Retina (tissue), 1 donor: ENCODE results near the gene NCEH1.
"Not testable (repeated sequence)": the region's sequence is repeated elsewhere in the genome, so short reads cannot be mapped to it uniquely, and the experiment has no call there.

Experiments used
- DNase-seq: peaks from one replicate; pipeline ENCODE4 v3.0.0-alpha.2; 2016

The NCEH1 gene

GRCh38 chr3:172607305-172608121 is 103.4 kb downstream of the NCEH1 start:
- no peak for DNase-seq

DNA sequence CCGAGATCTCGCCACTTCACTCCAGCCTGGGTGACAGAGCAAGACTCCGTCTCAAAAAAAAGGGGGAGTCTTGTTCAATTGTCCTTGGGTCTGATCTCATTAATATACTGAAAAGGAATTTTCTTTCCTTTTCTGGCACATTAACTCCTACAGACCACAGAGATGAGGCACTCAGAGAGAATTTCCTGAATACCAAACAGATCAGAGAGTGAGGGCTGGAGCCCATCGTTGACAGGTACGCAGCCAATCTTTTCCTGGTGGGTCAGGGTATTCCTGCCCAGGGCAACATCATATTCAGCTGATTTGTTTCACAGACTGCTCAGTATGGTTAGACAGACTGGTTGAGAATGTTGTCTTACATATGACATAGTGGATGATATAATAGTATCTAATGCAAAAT is 104.8 kb downstream of the NCEH1 start:
- no peak for DNase-seq

- no peak for DNase-seq
Observed at GRCh38 chr3:172604895-172605646, 105.8 kb downstream of the NCEH1 start.

DNA sequence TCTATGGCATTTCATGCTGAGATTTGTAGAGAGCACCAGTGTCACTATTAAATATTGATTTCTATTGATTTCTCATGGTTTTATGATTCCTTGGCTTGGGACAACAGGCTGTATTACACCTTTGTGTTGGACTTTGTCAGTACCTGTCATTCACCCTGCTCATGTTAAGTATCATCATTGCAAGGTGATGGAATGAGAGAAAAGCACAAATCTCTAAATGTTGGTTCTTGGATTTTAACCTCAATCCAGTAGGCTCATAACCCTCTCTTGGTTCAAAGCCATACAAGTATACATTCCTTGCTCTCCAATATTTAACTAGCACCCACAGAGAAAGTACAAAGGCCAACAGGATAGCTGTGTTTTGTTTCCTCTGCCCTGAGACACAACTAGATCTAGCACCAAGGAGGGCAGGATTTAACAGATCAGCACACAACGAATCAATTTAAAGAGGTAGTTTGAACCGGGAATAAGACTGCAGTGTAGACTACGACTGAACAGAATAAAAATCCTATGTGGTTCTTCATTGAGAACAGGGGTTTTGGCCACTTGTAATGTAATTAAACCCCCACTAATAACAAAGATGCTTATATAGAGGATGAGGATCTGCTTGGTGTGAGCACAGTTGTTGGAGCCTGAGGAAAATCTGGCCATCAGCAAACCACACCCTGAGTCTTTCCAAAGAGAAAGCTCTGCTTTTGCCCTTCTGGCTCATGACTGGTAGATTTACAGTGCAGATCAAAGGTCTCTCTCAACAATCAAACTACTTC is 109.6 kb downstream of the NCEH1 start:
- no peak for DNase-seq

DNA sequence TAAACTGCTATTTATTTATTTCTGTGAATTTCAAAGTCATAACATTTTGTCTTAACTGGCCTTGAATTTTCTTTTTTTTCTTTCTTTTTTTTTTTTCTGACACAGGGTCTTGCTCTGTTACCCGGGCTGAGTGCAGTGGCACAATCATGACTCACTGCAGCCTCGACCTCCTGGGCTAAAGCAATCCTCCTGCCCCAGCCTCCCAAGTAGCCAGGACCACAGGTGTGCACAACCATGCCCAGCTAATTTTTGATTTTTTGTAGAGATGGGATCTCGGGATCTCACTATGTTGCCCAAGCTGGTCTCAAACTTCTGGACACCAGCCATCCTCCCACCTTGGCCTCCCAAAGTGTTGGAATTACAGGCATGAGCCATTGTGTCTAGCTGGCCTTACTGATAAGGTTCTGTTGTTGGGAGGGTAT is 110.2 kb downstream of the NCEH1 start:
- DNase-seq = no peak

DNA sequence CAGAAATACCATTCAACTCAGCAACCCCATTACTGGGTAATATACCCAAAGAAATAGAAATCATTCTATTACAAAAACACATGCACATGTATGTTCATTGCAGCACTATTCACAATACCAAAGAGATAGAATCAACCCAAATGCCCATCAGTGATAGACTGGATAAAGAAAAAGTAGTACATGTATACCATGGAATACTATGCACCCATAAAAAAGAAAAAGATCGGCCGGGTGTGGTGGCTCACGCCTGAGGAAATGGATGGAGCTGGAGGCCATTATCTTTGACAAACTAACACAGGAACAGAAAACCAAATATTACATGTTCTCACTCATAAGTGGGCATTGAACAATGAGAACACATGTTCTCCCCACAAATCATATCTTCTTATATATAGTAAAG is 112.0 kb downstream of the NCEH1 start:
- no peak for DNase-seq

DNA sequence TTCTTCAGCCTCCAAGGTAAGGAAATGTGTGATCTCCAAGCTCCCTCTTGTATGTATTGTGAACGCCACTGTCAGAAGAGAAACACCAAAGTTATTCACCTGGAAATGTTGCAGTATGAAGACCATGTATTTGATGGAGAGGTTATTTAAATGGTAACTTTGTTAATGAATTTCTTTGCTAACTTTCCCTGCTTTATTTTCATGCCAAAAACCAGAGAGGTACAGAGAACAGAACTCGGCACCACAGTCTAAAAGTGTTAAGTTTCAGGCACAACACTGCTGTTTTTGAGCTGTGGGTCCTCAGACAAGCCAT is 114.5 kb downstream of the NCEH1 start:
- no peak for DNase-seq

DNA sequence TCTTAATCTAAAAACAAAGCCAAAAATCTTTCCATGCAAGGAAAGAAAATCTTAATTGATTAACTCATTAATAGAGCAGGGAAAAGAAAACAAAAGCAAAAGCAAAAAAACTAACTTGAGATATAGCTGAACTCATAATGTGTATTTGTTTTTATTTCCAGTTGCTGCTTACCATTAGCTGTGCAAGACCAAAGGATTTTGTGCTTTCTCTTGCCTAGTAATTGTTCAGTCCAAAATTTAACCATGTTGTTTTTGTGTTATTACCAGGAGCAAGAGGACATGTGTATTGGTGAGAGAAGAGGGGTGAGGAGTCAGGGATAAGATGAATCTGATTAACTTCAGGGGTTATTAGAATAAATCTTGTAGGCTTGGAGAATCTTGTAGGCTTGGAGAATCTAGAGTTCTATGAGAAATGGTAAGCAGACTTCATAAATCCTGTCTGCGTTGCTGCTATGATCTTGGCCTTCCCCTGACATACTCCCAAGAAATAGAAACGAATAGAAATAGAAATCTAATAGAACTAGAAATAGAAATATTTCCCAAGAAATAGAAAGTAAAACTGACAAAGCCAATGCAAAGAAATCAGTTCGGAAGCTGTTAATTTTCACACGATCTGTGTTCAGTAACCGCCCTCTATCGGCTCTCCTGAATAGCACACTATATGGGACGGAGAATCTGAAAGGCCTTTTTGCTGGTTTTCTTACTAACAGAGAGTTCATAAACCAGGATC is 115.0 kb downstream of the NCEH1 start:
- DNase-seq = no peak

GRCh38 chr3:172594900-172595663 is 115.8 kb downstream of the NCEH1 start:
- not testable (repeated sequence) for DNase-seq

- no peak for DNase-seq
Observed at GRCh38 chr3:172592898-172593669, 117.8 kb downstream of the NCEH1 start.

DNA sequence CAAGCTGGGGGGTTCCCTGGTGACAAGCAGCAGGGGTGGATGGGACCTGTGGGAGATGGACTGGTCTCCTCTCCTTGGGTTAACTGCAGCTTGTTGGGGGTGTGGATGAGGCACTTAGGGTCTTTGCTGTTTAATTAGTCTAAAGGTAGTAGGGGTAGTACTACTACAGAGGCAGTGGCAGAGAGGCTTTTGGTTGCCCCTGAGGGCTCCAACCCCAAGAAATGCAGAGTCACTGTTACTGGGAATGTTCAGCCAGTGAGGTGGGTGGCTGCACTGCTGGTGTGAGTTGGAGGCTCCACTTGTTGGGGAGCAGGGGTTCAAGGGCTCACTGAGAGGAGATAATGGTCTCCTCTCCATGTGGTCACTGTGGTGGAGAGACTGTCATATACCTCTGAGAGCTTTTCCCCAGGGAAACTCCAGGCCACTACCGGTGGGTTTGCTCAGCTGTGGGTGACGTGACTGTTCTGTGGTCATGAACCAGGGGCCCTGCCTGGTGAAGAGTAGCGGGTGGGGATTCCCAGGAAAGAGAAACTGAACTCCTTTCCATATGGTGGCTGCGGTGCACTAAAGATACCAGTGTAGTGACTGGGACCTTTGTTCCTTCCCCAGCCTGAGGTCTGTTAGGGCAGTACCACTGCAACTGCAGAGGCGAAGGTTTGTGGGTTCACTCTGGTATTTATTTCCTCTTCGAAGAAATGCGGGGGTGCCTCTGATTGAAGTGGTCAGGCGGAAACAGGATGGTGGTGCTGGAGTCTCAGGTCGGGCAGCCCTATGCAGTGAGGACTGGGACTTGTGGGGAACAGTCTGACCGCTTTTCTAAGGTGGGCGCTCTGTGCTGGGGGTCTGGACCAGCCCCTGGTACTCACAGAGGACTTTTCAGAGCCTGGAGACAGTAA is 118.7 kb downstream of the NCEH1 start:
- no peak for DNase-seq

- no peak for DNase-seq
Observed at GRCh38 chr3:172591125-172591605, 119.7 kb downstream of the NCEH1 start.

- DNase-seq = no peak
Observed at GRCh38 chr3:172586436-172586835, 124.4 kb downstream of the NCEH1 start.

DNA sequence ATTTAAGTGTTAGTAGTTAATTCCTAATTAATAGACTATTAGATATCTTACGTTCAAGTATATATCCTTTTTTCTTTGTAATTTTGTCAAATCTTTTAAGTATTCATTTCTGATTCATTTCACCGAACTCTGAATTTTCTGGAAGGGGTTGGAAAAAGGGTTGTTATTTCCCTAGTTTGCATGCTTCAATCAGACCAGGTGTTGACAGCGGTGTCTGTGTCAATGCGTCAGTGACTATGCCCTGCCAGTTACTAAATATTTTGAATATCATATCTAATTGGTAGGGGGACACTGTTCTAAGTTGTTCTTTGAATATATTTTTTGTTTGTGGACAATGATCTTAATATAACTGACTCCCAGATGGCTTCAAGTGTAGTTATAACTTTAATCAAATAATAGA is 124.9 kb downstream of the NCEH1 start:
- no peak for DNase-seq

- no peak for DNase-seq
Observed at GRCh38 chr3:172582712-172583111, 128.2 kb downstream of the NCEH1 start.

- no peak for DNase-seq
Observed at GRCh38 chr3:172581757-172582166, 129.1 kb downstream of the NCEH1 start.

DNA sequence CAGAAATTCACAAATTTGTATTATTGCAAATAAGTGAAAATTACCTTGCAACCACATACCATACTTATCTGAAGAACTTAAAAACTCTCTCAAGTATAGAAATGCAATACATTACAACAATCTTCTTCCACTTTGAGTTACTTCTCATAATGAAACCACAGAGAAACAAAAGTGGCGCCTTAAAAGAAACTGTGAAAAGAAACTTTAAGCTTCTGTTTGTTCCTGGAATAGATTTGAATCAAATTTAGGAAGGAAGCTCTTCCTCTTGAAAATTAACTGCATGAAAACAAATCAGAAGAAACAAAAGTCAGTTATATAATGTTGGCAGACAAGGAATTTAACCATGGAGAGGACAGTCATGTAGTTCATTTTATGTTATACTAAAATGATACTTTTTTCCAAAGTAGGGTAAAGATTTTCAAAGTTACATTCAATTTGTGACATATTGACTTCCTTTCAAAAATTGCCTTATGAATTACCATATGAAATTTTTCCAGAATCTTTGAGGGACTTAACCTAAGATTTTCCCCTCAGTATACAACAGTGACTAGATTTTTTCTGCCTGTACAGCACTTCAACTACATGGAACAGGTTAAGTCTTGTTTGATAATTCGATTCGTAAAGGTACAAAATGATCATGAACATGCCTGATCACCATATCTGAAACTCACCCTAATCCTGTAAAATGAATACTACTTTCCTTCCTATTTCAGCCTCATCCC is 130.0 kb downstream of the NCEH1 start:
- DNase-seq = no peak
